Muscle layer of duodenum (tissue), 2 donors: ENCODE results near the gene RASAL3.

ENCODE experiments used
- H3K27ac ChIP-seq: one replicate; pipeline ENCODE4 v1.7.0; 2013; ENCODE audit warnings: mild to moderate bottlenecking, low read length
- H3K27me3 ChIP-seq: one replicate; pipeline ENCODE4 v1.7.0; 2013; ENCODE audit warnings: low read depth, mild to moderate bottlenecking, control low read depth, low read length
- H3K36me3 ChIP-seq, 2 donors: one replicate each; pipeline ENCODE4 v1.7.0; 2013; ENCODE audit warnings: low read length in 2 of 2, control low read depth in 1 of 2, mild to moderate bottlenecking in 1 of 2; ENCODE audit not compliant: insufficient read depth in 2 of 2, control insufficient read depth in 1 of 2
- H3K4me1 ChIP-seq, 2 donors: one replicate each; pipeline ENCODE4 v1.7.0; 2013; ENCODE audit warnings: low read length in 2 of 2, mild to moderate bottlenecking in 2 of 2, control low read depth in 1 of 2, moderate library complexity in 1 of 2; ENCODE audit not compliant: insufficient read depth in 2 of 2, control insufficient read depth in 1 of 2
- H3K4me3 ChIP-seq, 2 donors: one replicate each; pipeline ENCODE4 v1.7.0; 2013; ENCODE audit warnings: low read length in 2 of 2, low read depth in 1 of 2, mild to moderate bottlenecking in 1 of 2
- H3K9me3 ChIP-seq, 2 donors: one replicate each; pipeline ENCODE4 v1.7.0; 2013; ENCODE audit warnings: low read length in 2 of 2, control low read depth in 1 of 2, mild to moderate bottlenecking in 1 of 2; ENCODE audit not compliant: control insufficient read depth in 1 of 2
- donor health status: healthy.

RASAL3 gene

DNA sequence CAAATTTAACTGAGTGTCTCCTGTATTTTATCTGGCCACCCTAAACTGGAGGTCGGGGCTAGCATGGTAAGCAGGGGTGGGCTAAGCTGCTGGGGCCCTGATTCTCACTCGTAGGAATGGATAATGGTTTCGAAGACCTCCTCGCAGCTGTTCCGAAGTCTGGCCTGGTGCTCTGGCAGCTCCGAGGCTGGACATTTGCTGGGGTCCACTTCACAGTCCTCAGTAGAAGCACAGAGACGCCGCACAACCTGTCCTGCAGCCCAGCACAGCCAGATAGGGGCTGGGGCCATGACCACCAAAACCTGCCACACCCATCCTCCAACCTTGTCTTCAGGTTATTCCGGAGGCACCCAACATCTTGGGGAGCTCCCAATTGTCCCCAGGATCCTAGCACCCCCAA, 8.3 kb downstream of the RASAL3 start:
- Histone ChIP-seq H3K27ac (no peak overlapping the region), H3K9me3 (no peaks in the 10 kb centered on the region), H3K27me3 (peaks cover 11% of the 10 kb centered on the region), H3K4me1 (peaks cover 0 to 26% of the 10 kb centered on the region in 2 donors), H3K4me3 (no peak overlapping the region), H3K36me3 (no peaks in the 10 kb centered on the region)

DNA sequence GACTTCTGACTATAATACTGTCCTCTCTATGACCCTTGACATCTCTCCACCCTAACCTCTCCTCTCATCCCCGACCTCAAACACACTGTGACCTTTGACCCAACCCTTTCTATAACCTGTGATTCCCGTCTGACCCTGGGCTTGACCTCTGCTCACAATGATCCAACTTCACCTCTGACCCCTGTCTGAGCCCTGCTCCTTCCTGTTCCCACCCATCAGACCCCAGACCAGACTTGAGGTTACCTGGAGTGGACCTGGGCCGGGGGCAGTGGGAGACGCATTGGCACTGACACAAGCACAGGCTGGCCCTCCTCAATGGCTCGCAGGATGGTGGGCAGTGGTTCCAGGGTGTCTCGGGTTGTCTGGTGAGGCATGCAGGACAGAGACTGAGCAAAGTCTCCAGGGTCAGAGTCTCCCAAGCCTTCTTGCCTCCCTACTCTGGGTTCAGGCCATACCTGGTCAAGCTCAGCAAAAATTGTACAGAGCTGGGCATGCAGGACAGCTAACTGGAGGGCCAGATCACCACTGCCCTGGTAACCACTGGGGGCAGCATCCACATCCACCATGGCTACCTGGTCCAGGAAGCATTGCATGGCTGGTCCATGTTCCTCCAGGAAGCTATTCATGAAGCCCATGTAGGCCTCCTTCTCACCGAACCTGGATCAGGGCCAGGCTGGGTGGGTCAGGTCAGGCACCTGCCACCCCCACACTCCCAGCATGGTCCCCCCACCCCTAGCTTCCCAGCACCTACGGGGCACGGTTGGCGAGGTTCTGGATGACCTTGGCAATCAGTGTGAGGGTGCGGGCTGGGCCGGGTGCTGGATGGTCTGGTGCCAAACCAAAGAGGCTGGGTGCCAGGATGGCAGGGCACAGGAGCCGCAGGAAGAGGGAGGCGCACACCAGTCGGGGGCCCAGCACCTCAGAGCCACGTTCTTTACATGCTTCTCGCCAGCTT, 10.2 kb downstream of the RASAL3 start:
- Histone ChIP-seq H3K9me3 (no peaks in the 10 kb centered on the region), H3K27ac (no peak overlapping the region), H3K4me3 (no peak overlapping the region), H3K36me3 (no peaks in the 10 kb centered on the region), H3K27me3 (peaks cover 11% of the 10 kb centered on the region), H3K4me1 (peaks cover 0 to 27% of the 10 kb centered on the region in 2 donors)

DNA sequence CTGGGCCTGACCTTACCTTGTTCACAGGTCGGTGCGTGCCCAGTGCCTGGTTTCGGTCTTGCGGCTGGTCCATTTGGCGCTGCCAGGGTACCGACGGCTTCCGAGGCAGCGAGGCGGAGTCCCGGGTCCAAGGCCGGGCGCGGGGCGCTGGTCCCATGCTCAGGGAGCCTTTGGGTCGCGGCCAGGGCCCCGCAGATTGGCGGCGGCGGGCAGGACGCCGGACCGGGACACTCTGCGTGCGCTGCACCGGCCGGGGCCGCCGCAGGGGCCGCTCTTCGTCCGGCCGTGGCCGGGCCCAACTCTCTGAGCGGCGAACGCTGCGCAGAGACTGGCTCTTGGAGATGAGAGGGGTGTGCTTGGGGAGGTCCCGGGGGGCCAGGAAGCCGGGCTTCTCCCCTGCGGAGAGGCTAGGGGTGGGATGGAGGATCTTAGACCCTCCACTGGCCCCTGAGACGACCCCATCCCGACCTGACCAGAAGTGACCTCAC, 11.2 kb downstream of the RASAL3 start:
- H3K36me3 ChIP-seq, result no peaks in the 10 kb centered on the region
- H3K4me1 ChIP-seq, result peaks cover 3 to 38% of the 10 kb centered on the region in 2 donors
- no peak overlapping the region for H3K27ac ChIP-seq
- no peaks in the 10 kb centered on the region for H3K9me3 ChIP-seq
- H3K27me3 ChIP-seq, result peaks cover 11% of the 10 kb centered on the region
- H3K4me3 ChIP-seq, result peak overlapping the region; percentile 44 to 73

DNA sequence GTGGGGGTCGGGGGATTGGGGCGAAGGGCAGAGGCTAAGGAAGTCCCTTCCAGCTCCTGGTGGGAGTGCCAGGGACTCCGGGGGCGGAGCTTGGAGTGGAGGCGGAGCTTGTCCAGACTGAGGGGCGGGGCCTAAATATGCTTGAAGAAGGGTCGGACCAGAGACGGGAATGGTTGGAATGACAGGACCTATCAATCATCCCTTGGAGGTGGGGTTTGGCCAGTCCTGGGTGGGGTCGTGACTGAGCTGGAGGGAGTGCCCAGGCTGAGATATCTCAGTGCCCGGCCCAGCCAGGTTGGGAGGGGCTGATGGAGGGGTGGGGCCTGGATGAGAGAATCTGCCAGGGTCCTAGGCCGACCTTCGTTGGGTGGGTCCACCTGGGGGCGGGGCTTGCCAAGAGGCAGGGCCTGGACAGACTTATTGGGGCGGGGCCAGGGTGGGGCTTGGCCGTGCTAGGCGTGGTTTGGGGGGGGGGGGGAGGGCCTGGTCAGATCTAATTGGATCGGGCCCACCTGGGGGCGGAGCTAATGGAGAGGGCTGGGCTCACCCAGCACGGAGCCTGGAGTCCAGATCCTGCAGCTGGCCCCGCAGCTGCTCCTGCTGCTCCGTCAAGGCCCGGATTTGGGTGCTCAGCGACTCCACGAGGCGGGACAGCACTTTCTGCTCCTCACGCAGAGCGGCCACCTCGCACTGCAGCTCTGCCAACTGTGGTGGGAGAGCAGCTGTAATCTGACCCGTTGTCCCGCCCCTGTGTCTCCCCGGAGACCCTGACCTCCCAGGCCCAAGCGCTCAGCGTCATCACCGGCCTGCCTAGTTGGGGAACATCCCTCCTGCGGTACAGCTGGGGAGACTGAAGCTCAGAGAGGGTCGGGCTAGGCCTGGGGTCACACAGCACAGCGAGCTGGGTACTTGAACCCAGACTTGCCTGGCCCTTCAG, 12.0 kb downstream of the RASAL3 start:
- H3K4me3 ChIP-seq, result peak overlapping the region; percentile 44 to 73
- H3K27me3 ChIP-seq, result peaks cover 11% of the 10 kb centered on the region
- H3K9me3 ChIP-seq, result no peaks in the 10 kb centered on the region
- peaks cover 3 to 33% of the 10 kb centered on the region in 2 donors for H3K4me1 ChIP-seq
- peaks cover 0 to 7% of the 10 kb centered on the region in 2 donors for H3K36me3 ChIP-seq
- no peak overlapping the region for H3K27ac ChIP-seq

DNA sequence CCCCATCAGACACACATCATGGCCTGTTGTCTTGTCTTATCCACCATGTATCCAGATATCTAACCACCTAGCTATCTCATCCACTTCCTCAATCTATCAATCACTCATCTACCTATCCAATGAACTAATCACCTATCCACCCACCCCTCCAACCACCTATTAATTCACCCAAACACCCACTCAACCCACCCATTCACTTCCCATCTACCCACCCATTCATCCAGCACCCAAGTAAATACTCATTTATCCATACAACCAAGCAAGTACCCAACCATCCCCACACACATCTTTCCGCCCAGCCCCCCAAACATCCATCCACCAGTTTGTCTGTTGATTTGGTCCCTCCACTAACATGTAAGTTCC, 13.8 kb downstream of the RASAL3 start:
- H3K27ac ChIP-seq, result no peak overlapping the region
- H3K4me1 ChIP-seq, result peaks cover 3 to 25% of the 10 kb centered on the region in 2 donors
- no peak overlapping the region for H3K4me3 ChIP-seq
- no peaks in the 10 kb centered on the region for H3K27me3 ChIP-seq
- no peaks in the 10 kb centered on the region for H3K9me3 ChIP-seq
- H3K36me3 ChIP-seq, result peaks cover 0 to 12% of the 10 kb centered on the region in 2 donors

DNA sequence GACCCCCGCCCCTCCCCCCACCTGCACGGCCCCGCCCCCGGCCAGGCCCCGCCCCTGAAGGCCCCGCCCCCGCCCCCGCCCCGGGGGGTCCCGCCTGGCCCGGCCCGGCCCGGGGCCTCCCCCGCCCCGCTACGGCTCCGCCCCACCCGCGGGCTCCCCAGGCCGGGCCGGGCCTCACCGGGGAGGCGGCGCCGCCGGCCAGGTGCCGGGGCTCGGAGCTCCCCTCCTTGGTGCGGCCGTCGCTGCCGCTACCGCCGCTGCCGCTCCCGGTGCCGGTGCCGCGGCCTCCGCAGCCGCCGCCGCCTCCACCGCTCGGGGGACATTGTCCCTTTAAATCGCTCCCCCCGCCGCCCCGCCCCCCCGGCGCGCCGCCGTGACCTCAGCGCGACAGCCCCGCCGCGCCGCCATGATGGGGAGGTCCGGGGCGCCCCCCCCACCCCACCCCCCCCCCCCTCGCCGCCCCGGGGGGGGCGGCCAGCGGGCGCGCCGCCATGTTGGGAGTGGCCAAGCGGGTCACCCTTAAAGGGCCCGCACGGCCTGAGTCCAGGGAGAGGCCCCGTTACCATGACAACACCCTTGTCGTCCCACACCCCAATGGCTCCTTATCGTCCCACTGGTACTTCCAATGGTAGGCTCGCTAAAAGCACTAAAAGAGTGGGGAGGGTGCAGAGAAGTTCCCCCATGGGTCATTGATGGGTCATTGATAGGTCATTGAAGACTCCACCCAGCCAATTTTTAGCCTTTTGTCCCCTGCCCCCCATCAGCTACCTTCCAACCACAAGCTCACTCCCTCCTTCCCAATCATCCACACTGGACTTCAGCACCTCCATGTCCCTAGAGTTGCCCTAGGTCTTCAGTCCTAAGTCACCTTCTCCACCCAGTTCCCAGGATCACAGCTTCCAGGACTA, 14.5 kb downstream of the RASAL3 start, which contains the start of gene WIZ:
Gene WIZ (minus strand): TSS at position 337 of the 908 bp plus-strand sequence. CDS start 1,649 bp downstream, outside the sequence.
- Histone ChIP-seq H3K4me3 (peak within 1 kb of the TSS; percentile 48 to 72), H3K27me3 (no peaks in the 10 kb centered on the region), H3K4me1 (peaks cover 3 to 25% of the 10 kb centered on the region in 2 donors), H3K36me3 (peaks cover 0 to 18% of the 10 kb centered on the region in 2 donors), H3K9me3 (no peaks in the 10 kb centered on the region), H3K27ac (no peak within 1 kb of the TSS)

DNA sequence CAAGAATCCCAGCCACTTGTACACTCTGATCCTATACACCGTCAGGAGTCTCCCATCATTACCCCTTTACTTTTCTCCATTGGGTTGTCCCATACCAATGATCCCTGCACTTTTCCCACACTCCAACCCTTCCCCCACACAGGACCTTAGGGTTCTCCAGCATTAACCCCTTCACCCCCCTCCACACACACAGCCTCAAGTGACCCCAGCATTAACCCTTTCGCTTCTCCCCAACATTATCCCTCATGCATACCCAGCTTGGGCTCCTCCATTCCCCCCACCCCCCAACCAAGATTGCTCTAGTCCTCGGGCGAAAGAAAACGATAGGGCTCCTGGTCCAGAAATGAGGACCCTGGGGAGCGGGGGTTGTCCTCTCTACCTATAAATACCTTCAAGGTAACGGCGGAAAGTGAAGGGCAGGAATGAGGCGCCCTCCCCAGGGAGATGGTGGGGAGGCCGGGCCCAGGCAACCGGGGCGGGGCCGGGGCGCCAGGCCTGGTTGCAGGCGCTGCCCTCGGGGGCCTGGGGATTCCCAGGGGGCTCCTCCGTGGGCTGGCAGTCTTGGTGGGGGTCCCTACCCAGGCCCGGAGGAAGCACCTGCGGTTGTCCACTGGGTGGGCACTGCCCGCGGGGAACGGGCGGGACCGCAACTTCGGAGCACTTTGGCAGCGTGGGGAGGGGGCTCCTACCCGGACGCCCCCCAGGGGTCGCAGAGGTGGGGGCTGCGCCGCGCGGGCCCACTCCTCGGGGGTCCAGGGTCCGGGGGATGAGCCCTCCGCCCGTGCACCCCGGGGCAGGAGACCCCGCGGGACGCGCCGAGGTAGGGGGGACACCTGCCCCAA, 15.3 kb downstream of the RASAL3 start:
- Histone ChIP-seq H3K36me3 (peaks cover 0 to 19% of the 10 kb centered on the region in 2 donors), H3K9me3 (no peaks in the 10 kb centered on the region), H3K27ac (no peak overlapping the region), H3K27me3 (no peaks in the 10 kb centered on the region), H3K4me1 (peaks cover 3 to 25% of the 10 kb centered on the region in 2 donors), H3K4me3 (peak overlapping the region; percentile 48 to 72)

DNA sequence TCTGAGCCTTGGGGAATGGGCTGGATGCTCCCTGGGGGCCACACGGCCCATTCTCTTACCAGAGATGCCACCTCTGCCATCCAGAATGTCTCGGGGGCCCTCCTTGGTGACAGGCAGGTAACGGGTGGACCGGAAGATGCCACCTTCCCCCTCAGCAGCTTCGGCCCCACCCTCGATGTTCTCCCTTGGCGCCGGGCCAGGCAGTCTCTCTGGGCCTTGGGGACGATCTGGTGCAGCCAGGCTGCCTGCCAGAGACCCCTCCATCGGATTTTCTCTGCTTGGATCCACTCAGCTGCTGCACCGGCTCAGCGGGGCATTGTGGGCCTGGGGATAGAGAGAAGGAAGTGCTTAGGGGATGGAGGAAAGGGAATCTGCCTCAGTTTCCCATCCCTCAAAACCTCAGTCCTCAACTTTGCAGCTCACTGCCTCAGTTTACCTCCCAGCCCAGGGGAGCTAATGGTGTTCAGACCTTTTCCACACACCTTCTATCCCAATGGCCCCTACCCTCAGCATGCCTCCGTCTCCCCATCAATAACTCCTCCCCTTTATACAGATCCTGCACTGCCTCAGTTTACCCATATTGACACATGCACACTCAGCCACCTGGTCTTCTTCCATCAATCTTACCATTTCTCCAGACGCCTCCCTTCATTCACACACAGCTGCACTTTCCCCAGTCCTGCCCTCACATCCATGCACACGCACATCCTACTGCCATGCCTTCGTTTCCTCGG, 16.1 kb downstream of the RASAL3 start:
- peaks cover 3 to 21% of the 10 kb centered on the region in 2 donors for H3K4me1 ChIP-seq
- H3K27ac ChIP-seq, result no peak overlapping the region

DNA sequence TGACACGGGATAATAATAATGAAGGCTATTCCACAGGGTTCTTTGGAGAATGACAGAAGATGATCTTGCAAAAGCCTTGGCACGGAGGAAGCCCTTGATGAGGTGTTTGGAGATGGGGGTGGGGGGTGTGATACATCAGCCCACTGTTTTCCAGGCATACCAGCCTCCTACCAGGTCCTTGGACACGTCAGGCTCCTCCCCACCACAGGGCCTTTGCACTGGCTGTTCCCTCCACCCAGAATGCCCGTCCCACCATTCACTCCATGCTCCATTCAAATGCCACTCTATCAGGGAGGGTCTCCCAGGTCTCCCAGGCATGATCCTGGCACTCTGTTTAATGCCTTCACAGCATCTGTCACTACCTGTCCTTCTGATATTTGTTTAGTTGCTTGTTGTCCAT, 17.3 kb downstream of the RASAL3 start:
- Histone ChIP-seq H3K27ac (no peak overlapping the region), H3K4me3 (no peak overlapping the region), H3K4me1 (peaks cover 3 to 14% of the 10 kb centered on the region in 2 donors), H3K9me3 (no peaks in the 10 kb centered on the region), H3K36me3 (peaks cover 0 to 19% of the 10 kb centered on the region in 2 donors), H3K27me3 (no peaks in the 10 kb centered on the region)

More for the DNA sequence above, 16.1 kb downstream of the RASAL3 start:
- Histone ChIP-seq H3K4me3 (no peak overlapping the region), H3K9me3 (no peaks in the 10 kb centered on the region), H3K27me3 (no peaks in the 10 kb centered on the region), H3K36me3 (peaks cover 0 to 19% of the 10 kb centered on the region in 2 donors)
